RWPE2 (cell line): ENCODE results near the gene SYNPR.

Experiments
- ATAC-seq: fragments of 200-7000 bp; cut with Tn5 transposase; 3 replicates; pipeline ENCODE4 v1.9.1; 2021; ENCODE audit warnings: low read depth
- DNase-seq: peaks from one replicate; pipeline ENCODE4 v3.0.0-alpha.2; 2020; ENCODE audit warnings: low spot score
- H3K27ac ChIP-seq: fragments of 450-650 bp; 2 replicates; pipeline ENCODE4 v1.5.1; 2017; ENCODE audit warnings: mild to moderate bottlenecking; ENCODE audit not compliant: poor library complexity, severe bottlenecking
- H3K27me3 ChIP-seq: fragments of 250-450 bp; sonication (Bioruptor Pico); 2 replicates; pipeline ENCODE4 v1.5.1; 2021; ENCODE audit warnings: mild to moderate bottlenecking, moderate library complexity; ENCODE audit not compliant: insufficient read depth, poor library complexity, severe bottlenecking
- H3K36me3 ChIP-seq: fragments of 250-450 bp; sonication (Bioruptor Pico); 2 replicates; pipeline ENCODE4 v1.5.1; 2020; ENCODE audit warnings: low read depth, mild to moderate bottlenecking, moderate library complexity
- H3K4me1 ChIP-seq: fragments of 250-450 bp; sonication (Bioruptor Pico); 2 replicates; pipeline ENCODE4 v1.5.1; 2021; ENCODE audit warnings: mild to moderate bottlenecking, moderate library complexity; ENCODE audit not compliant: insufficient read depth, poor library complexity, severe bottlenecking
- H3K4me3 ChIP-seq: fragments of 250-450 bp; sonication (Bioruptor Pico); 2 replicates; pipeline ENCODE4 v1.5.1; 2021; ENCODE audit warnings: mild to moderate bottlenecking, moderate library complexity; ENCODE audit not compliant: severe bottlenecking
- H3K9me3 ChIP-seq: fragments of 250-450 bp; sonication (Bioruptor Pico); 2 replicates; pipeline ENCODE4 v1.5.1; 2021; ENCODE audit warnings: mild to moderate bottlenecking, moderate library complexity; ENCODE audit not compliant: severe bottlenecking
- TF ChIP-seq, protein P1 (sequence below): fragments of 450-650 bp; IDR thresholded peaks from one replicate; pipeline ENCODE4 v1.5.1; 2017; ENCODE audit warnings: mild to moderate bottlenecking, moderate library complexity; ENCODE audit not compliant: poor library complexity, severe bottlenecking

The SYNPR gene

DNA sequence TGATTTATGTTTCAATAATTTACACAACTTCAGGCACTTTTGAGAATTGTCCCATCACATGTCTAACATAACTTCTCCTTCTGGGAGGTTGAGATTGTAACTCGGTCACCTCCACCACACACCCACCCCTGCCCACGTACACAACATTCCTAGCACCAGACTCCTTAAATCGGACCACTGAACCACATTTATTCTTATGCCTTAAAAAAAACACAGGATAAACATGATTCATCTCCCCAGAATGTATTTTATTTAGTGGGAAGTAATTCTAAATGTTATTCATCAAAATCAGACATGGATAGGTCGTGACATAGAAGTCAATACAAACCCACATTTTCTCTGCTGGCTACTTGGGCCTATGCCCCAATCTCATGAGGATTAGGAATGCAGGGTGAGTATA, 377.4 kb downstream of the SYNPR start:
- ATAC-seq (peak; percentile 75), DNase-seq (no peak)
- no peaks in the 10 kb centered on the region for H3K36me3 ChIP-seq
- H3K27me3 ChIP-seq, result no peaks in the 10 kb centered on the region
- H3K4me3 ChIP-seq, result no peak overlapping the region
- H3K27ac ChIP-seq, result peak overlapping the region; percentile 48
- peaks cover 21% of the 10 kb centered on the region for H3K4me1 ChIP-seq
- no peaks in the 10 kb centered on the region for H3K9me3 ChIP-seq
- TF ChIP-seq, protein P1, sequence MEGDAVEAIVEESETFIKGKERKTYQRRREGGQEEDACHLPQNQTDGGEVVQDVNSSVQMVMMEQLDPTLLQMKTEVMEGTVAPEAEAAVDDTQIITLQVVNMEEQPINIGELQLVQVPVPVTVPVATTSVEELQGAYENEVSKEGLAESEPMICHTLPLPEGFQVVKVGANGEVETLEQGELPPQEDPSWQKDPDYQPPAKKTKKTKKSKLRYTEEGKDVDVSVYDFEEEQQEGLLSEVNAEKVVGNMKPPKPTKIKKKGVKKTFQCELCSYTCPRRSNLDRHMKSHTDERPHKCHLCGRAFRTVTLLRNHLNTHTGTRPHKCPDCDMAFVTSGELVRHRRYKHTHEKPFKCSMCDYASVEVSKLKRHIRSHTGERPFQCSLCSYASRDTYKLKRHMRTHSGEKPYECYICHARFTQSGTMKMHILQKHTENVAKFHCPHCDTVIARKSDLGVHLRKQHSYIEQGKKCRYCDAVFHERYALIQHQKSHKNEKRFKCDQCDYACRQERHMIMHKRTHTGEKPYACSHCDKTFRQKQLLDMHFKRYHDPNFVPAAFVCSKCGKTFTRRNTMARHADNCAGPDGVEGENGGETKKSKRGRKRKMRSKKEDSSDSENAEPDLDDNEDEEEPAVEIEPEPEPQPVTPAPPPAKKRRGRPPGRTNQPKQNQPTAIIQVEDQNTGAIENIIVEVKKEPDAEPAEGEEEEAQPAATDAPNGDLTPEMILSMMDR, result no peak

DNA sequence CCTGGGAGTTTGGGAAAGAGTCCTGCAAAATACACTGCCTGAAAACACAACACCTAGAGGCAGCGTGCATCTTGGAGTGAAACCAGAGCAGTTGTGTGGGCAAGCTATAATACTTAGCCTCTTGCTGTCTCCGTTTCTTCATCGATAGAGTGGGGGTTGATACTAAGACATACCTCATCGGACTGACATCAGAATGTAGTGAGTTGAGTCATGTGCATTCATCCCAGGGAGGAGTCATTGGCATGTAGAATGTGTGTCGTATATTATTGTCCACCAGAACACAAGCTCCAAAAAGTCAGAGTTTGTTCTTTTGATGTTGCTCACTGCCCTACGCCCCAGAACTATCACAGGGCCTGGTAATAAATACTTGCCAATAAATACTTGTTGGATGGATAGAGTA, 378.7 kb downstream of the SYNPR start:
- TF ChIP-seq, protein P1, result no peak
- no peaks in the 10 kb centered on the region for H3K27me3 ChIP-seq
- no peaks in the 10 kb centered on the region for H3K9me3 ChIP-seq
- DNase-seq (no peak), ATAC-seq (peak; percentile 79)
- H3K36me3 ChIP-seq, result no peaks in the 10 kb centered on the region
- H3K4me3 ChIP-seq, result no peak overlapping the region
- H3K27ac ChIP-seq, result peak overlapping the region; percentile 48
- peaks cover 21% of the 10 kb centered on the region for H3K4me1 ChIP-seq

DNA sequence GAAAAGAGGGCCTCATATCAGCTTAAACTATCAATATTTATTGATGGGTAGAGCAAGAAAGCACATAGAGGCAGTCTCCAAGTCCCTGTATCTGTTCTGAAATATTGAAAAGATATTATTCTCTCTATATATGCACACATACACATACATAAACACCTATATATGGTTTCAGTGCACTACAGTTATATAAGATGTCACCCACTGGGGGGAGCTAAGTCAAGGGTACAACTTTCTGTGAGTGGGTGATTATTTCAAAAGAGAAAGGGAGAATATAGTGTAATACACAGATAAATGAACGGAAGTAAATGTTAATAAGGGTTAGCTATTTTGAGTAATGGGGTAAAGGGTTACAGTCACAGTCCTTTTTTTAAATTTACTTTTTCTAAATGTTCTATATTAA, 383.1 kb downstream of the SYNPR start:
- ATAC-seq (no peak), DNase-seq (no peak)
- Histone ChIP-seq H3K27ac (no peak overlapping the region), H3K9me3 (no peaks in the 10 kb centered on the region), H3K4me1 (peaks cover 10% of the 10 kb centered on the region), H3K27me3 (no peaks in the 10 kb centered on the region), H3K36me3 (no peaks in the 10 kb centered on the region), H3K4me3 (no peak overlapping the region)
- TF ChIP-seq, protein P1, result peak; percentile 9

DNA sequence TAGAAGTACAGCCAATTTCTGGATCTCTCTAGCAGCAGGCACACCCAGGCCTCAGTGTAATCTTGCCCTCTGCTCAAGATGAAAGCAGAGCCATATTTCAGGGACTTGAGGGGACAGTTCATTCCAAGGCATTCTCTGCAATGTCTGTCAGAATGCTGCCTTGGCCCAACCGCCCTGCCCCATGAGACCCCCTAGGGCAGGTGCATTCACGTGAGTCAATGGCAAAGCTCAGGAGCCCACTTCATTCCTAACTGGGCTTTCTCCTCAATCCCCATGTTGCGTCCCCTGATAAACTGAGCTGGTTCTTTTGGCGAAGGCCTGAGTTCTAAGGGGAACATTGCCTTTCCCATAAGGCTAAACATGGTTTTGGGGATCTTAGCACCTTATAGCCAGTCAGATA, 383.9 kb downstream of the SYNPR start:
- DNase-seq (no peak), ATAC-seq (no peak)
- Histone ChIP-seq H3K27me3 (no peaks in the 10 kb centered on the region), H3K4me1 (peaks cover 3% of the 10 kb centered on the region), H3K36me3 (no peaks in the 10 kb centered on the region), H3K9me3 (no peaks in the 10 kb centered on the region), H3K27ac (no peak overlapping the region), H3K4me3 (no peak overlapping the region)
- TF ChIP-seq, protein P1, result no peak

DNA sequence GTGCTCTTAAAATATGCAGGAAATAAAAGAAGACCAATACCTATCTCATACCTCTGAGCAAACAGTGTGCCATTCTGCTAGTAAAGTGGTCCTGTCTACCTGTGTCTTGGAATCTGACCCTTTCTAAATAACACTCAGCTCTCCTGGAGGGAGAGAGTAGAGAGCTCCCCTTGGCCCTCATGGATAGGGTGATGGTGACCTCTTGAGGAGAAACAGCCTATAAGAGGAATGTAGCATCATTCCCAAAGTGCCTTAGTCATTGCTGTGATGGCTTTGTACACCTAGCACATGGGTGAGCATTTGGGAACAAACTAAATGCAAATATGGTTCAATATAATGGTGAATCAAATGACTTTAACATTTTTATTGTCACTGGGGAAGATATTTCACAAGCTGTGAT, 384.4 kb downstream of the SYNPR start:
- H3K4me1 ChIP-seq, result no peaks in the 10 kb centered on the region
- no peak overlapping the region for H3K27ac ChIP-seq
- ATAC-seq (peak; percentile 73), DNase-seq (no peak)
- TF ChIP-seq, protein P1, result peak; percentile 26
- H3K27me3 ChIP-seq, result no peaks in the 10 kb centered on the region
- no peaks in the 10 kb centered on the region for H3K36me3 ChIP-seq
- no peaks in the 10 kb centered on the region for H3K9me3 ChIP-seq
- H3K4me3 ChIP-seq, result no peak overlapping the region
